ENCODE measurements around the gene MYH14.

- TF ChIP-seq ZNF507 (tag; conservative IDR thresholded peaks at IDR 0.05), result no peak
- TF ChIP-seq MYC (IDR thresholded peaks at IDR 0.05; ENCODE audit: low read depth, low read length), result no peak
- no peak for TF ChIP-seq MYC (CRISPR knock-in tag; IDR thresholded peaks at IDR 0.05; ENCODE audit: borderline replicate concordance, low read depth)
- TF ChIP-seq ATF6 (CRISPR knock-in tag; IDR thresholded peaks at IDR 0.05), result no peak
- TF ChIP-seq ZNF449 (CRISPR knock-in tag; IDR thresholded peaks at IDR 0.05), result no peak
- TF ChIP-seq NFATC3 (IDR thresholded peaks at IDR 0.05), result no peak
- no peak for TF ChIP-seq ZNF277 (CRISPR knock-in tag; IDR thresholded peaks at IDR 0.05; ENCODE audit: borderline replicate concordance)
- TF ChIP-seq ZBTB1 (CRISPR knock-in tag; IDR thresholded peaks at IDR 0.05; ENCODE audit: borderline replicate concordance, low read depth), result no peak
- TF ChIP-seq EP300 (IDR thresholded peaks at IDR 0.05; ENCODE audit: low read length), result peak; percentile 29; the same call in 1 of the 2 replicates
- TF ChIP-seq SMARCE1 (IDR thresholded peaks at IDR 0.05), result no peak
Observed at GRCh38 chr19:50264483-50265186, 61.2 kb downstream of the MYH14 start.

All from K562 (cell line).